K562 (cell line): ENCODE measurements around the gene IGSF3. TPM values are rescaled to one million over a fixed set of nuclear protein-coding genes. Genes with fewer than 3 reads are reported as not detected.

Experiments
- BRD9 ChIP-seq: fragments of 450-650 bp; IDR thresholded peaks from 2 replicates; pipeline ENCODE4 v1.6.1; 2018; ENCODE audit warnings: low read depth; ENCODE audit not compliant: partially characterized antibody
- CBFA2T3 ChIP-seq: fragments of 450-650 bp; IDR thresholded peaks from 2 replicates; pipeline ENCODE4 v1.6.1; 2017
- CC2D1A ChIP-seq: fragments of 450-650 bp; IDR thresholded peaks from 2 replicates; pipeline ENCODE4 v1.6.1; 2017; ENCODE audit warnings: mild to moderate bottlenecking
- CEBPG ChIP-seq, 3 experiments: fragments of 200-800 bp in 1 of 3; sonication (Bioruptor generic) in 1 of 3; sonication (generic) in 1 of 3; formaldehyde crosslinking in 1 of 3; IDR thresholded peaks in 2 of 3; conservative IDR thresholded peaks in 1 of 3; 2 replicates each; pipeline versions ENCODE4 v1.6.1 to v1.8.0; 2016 to 2022; ENCODE audit warnings: missing compliant biosample characterization in 2 of 3, missing genetic modification characterization in 2 of 3, mild to moderate bottlenecking in 1 of 3, missing genetic modification reagents in 1 of 3
- DNMT1 ChIP-seq: fragments of 450-650 bp; IDR thresholded peaks from 2 replicates; pipeline ENCODE4 v1.6.1; 2016; ENCODE audit warnings: antibody characterized with exemption, mild to moderate bottlenecking
- FOXA3 ChIP-seq, 2 experiments: fragments of 450-650 bp in 1 of 2; sonication (generic) in 1 of 2; formaldehyde crosslinking; IDR thresholded peaks in 1 of 2; conservative IDR thresholded peaks in 1 of 2; 2 replicates each; pipeline versions ENCODE4 v1.4.0 to v1.8.0; 2020 to 2022; ENCODE audit warnings: mild to moderate bottlenecking in 2 of 2, missing genetic modification reagents in 1 of 2
- MAFF ChIP-seq: IDR thresholded peaks from 2 replicates; pipeline ENCODE4 v1.6.1; 2012; ENCODE audit warnings: low read length, improper control_type of control experiment
- MAFK ChIP-seq: IDR thresholded peaks from 2 replicates; pipeline ENCODE4 v1.6.1; 2011; ENCODE audit warnings: low read length, improper control_type of control experiment
- RAD21 ChIP-seq, 2 experiments: fragments of 250-450 bp in 1 of 2; fragments of 450-650 bp in 1 of 2; sonication (Bioruptor Pico) in 1 of 2; formaldehyde crosslinking in 1 of 2; IDR thresholded peaks in 1 of 2; conservative IDR thresholded peaks in 1 of 2; 2 replicates each; pipeline versions ENCODE4 v1.4.0 to v1.8.0; 2020 to 2022; ENCODE audit warnings: mild to moderate bottlenecking in 2 of 2, moderate library complexity in 1 of 2
- STAG1 ChIP-seq: sonication (generic); formaldehyde crosslinking; IDR thresholded peaks from 2 replicates; pipeline ENCODE4 v1.5.0; 2020; ENCODE audit warnings: missing genetic modification reagents, borderline replicate concordance
- ZNF140 ChIP-seq: fragments of 250-450 bp; sonication (Bioruptor Pico); IDR thresholded peaks from 2 replicates; pipeline ENCODE4 v1.8.0; 2021; ENCODE audit warnings: moderate library complexity, mild to moderate bottlenecking, inconsistent platforms
- ZNF197 ChIP-seq: fragments of 200-800 bp; sonication (Bioruptor generic); IDR thresholded peaks from 2 replicates; pipeline ENCODE4 v1.6.1; 2016; ENCODE audit warnings: low read depth, missing genetic modification characterization, missing compliant biosample characterization
- polyA plus RNA-seq, 8 experiments: library from polyadenylated mRNA; depleted of rRNA in 4 of 8; stranded (reverse) in 5 of 8; unstranded in 3 of 8; fragments of >200 nt; fragmentation: Nextera tagmentation in 2 of 8; fragmentation: Illumina TruSeq in 1 of 8; extraction: Ambion mirVana in 2 of 8; extraction: Trizol in 1 of 8; gene quantifications; 2 replicates each; pipeline versions ENCODE4 v1.2.1 to v1.2.3, GENCODE V29; 2011 to 2014; ENCODE audit warnings: inconsistent platforms in 1 of 8, missing spikeins in 1 of 8
- total RNA-seq, 7 experiments: library from RNA; depleted of rRNA in 6 of 7; stranded (reverse); fragments of >200 nt in 6 of 7; fragmentation: Illumina TruSeq in 2 of 7; extraction: Trizol in 2 of 7; gene quantifications; 2 replicates each; pipeline versions ENCODE4 v1.2.1 to v1.2.3, GENCODE V29; 2011 to 2021; ENCODE audit warnings: low replicate concordance in 1 of 7
- TF ChIP-seq, protein P1 (sequence below): IDR thresholded peaks from 3 replicates; pipeline ENCODE4 v1.6.1; 2011; ENCODE audit warnings: borderline replicate concordance, mild to moderate bottlenecking, moderate library complexity; ENCODE audit not compliant: insufficient read length; ENCODE audit errors: extremely low read depth
- TF ChIP-seq, protein P2 (sequence below): fragments of 200-800 bp; sonication (Bioruptor generic); IDR thresholded peaks from 2 replicates; pipeline ENCODE4 v1.6.1; 2017; ENCODE audit warnings: missing genetic modification characterization, missing compliant biosample characterization
- TF ChIP-seq, protein P3 (sequence below), 3 experiments: IDR thresholded peaks in 2 of 3; conservative IDR thresholded peaks in 1 of 3; 2 replicates each; pipeline ENCODE4 v1.5.1; 2011 to 2012; ENCODE audit warnings: low read length in 3 of 3, mild to moderate bottlenecking in 3 of 3, control low read depth in 2 of 3, improper control_type of control experiment in 1 of 3, inconsistent platforms in 1 of 3, low read depth in 1 of 3, mixed read lengths in 1 of 3, moderate library complexity in 1 of 3; ENCODE audit not compliant: insufficient read depth in 2 of 3

IGSF3 gene
- total and polyA plus RNA-seq, 9 of the 15 experiments (the other 6 are each of a cell fraction or from before 2014, with no cell fraction given) = 1.1 to 15.0 (median 8.3) TPM

DNA sequence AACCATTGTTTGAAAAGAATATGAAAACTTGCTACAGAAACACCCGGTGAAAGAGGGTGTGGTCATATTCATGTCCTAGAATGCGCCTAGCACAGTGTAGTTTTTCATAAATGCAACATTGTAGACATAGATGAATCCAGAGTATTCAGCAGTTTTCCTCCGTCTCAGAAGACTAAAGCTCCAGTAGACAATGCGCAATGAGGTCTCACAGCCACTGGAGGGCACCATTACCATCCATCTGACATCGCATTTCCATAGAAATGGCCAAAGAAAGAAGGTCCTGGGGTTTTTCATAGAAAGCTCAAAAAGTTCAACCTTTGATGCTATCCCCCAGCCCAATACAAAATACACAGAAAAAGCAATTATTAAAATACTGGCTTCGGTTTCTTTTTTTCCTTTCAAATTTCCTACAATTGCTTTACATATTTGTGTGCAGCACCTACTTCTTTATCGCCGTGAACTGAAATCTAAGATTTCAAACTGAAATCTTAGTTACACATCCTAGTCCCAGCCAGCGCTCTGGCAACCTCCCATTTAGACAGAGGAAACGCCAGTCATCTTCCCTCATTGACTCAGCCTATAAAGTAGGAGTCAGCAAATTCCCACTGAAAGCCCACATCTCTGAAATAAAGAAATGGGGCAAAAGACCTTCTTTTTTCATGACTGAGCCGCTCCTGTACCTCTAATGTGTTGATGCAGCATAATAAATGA is 92.8 kb downstream of the IGSF3 start (continued):
- TF ChIP-seq, protein P1, sequence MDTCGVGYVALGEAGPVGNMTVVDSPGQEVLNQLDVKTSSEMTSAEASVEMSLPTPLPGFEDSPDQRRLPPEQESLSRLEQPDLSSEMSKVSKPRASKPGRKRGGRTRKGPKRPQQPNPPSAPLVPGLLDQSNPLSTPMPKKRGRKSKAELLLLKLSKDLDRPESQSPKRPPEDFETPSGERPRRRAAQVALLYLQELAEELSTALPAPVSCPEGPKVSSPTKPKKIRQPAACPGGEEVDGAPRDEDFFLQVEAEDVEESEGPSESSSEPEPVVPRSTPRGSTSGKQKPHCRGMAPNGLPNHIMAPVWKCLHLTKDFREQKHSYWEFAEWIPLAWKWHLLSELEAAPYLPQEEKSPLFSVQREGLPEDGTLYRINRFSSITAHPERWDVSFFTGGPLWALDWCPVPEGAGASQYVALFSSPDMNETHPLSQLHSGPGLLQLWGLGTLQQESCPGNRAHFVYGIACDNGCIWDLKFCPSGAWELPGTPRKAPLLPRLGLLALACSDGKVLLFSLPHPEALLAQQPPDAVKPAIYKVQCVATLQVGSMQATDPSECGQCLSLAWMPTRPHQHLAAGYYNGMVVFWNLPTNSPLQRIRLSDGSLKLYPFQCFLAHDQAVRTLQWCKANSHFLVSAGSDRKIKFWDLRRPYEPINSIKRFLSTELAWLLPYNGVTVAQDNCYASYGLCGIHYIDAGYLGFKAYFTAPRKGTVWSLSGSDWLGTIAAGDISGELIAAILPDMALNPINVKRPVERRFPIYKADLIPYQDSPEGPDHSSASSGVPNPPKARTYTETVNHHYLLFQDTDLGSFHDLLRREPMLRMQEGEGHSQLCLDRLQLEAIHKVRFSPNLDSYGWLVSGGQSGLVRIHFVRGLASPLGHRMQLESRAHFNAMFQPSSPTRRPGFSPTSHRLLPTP = no peak
- TF ChIP-seq, protein P2, sequence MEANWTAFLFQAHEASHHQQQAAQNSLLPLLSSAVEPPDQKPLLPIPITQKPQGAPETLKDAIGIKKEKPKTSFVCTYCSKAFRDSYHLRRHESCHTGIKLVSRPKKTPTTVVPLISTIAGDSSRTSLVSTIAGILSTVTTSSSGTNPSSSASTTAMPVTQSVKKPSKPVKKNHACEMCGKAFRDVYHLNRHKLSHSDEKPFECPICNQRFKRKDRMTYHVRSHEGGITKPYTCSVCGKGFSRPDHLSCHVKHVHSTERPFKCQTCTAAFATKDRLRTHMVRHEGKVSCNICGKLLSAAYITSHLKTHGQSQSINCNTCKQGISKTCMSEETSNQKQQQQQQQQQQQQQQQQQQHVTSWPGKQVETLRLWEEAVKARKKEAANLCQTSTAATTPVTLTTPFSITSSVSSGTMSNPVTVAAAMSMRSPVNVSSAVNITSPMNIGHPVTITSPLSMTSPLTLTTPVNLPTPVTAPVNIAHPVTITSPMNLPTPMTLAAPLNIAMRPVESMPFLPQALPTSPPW (CRISPR knock-in tag) = 0 out of 2 replicates have a peak, but pooled peaks have one; percentile 15
- TF ChIP-seq BRD9 (peak; percentile 30), CBFA2T3 (no peak), RAD21 (CRISPR knock-in tag; conservative IDR thresholded peaks at IDR 0.05 in 1 of 2, IDR thresholded peaks at IDR 0.05 in 1 of 2) (peak; percentile 92 to 95), STAG1 (CRISPR knock-in tag) (peak; percentile 65; the same call in 1 of the 2 replicates), DNMT1 (no peak), ZNF140 (CRISPR knock-in tag) (no peak), CEBPG (CRISPR knock-in tag; IDR thresholded peaks at IDR 0.05) (no peak), CEBPG (tag; conservative IDR thresholded peaks at IDR 0.05 in 1 of 2, IDR thresholded peaks at IDR 0.05 in 1 of 2) (0 out of 4 replicates have a peak, but pooled peaks of 1 of the 2 experiments have one; percentile 13), MAFK (peak; percentile 69), MAFF (peak; percentile 69), ZNF197 (CRISPR knock-in tag) (no peak), FOXA3 (CRISPR knock-in tag; conservative IDR thresholded peaks at IDR 0.05 in 1 of 2, IDR thresholded peaks at IDR 0.05 in 1 of 2) (0 out of 4 replicates have a peak, but pooled peaks of 1 of the 2 experiments have one; percentile 4), CC2D1A (peak; percentile 42; the same call in 1 of the 2 replicates)
- TF ChIP-seq, protein P3, sequence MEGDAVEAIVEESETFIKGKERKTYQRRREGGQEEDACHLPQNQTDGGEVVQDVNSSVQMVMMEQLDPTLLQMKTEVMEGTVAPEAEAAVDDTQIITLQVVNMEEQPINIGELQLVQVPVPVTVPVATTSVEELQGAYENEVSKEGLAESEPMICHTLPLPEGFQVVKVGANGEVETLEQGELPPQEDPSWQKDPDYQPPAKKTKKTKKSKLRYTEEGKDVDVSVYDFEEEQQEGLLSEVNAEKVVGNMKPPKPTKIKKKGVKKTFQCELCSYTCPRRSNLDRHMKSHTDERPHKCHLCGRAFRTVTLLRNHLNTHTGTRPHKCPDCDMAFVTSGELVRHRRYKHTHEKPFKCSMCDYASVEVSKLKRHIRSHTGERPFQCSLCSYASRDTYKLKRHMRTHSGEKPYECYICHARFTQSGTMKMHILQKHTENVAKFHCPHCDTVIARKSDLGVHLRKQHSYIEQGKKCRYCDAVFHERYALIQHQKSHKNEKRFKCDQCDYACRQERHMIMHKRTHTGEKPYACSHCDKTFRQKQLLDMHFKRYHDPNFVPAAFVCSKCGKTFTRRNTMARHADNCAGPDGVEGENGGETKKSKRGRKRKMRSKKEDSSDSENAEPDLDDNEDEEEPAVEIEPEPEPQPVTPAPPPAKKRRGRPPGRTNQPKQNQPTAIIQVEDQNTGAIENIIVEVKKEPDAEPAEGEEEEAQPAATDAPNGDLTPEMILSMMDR (IDR thresholded peaks at IDR 0.05 in 2 of 3, conservative IDR thresholded peaks at IDR 0.05 in 1 of 3; ENCODE audit: insufficient read depth in 2 of 3, low read depth in 1 of 3, low read length in 3 of 3) = peak; percentile 91 to 97 (median 92)
